Measurements from ENCODE around the gene ASNSD1. TPM values are rescaled to one million over a fixed set of nuclear protein-coding genes. Genes with fewer than 3 reads are reported as not detected.

The ASNSD1 gene
- total RNA-seq, 2 donors from 2014 or later = 36.1 to 51.9 TPM

Other genes with a start within 250 kb of the ASNSD1 start
- gene WDR75, start 220.0 kb upstream of the ASNSD1 start, total RNA-seq = 10 to 100 TPM; 45.1 to 55.6 TPM
- under 1 TPM; 0.10 to 0.47 TPM for gene SLC40A1, start 80.7 kb upstream of the ASNSD1 start, total RNA-seq
- gene ANKAR, start 13.2 kb downstream of the ASNSD1 start, total RNA-seq = 1 to 10 TPM; 4.4 to 7.7 TPM
- 10 to 100 TPM in 1 of 2 donors, 1 to 10 TPM in 1; 7.2 to 11.0 TPM for gene OSGEPL1, start 101.3 kb downstream of the ASNSD1 start, total RNA-seq
- gene ORMDL1, start 122.9 kb downstream of the ASNSD1 start, total RNA-seq = 10 to 100 TPM; 73.1 to 94.4 TPM
- gene PMS1, start 123.0 kb downstream of the ASNSD1 start, total RNA-seq = 10 to 100 TPM; 37.1 to 54.0 TPM

Measured in natural killer cell treated with Interleukin-12 subunit alpha and Interleukin-12 subunit beta and Interleukin-15 and Interleukin-18, amount 100 ng/mL, for 72 hours (primary cell).